GM21529 (cell line): Measurements from ENCODE around the gene KIAA1958.
A peak's percentile ranks its signal among the peaks of the same experiment; 100 is the strongest.

Experiments used
- ATAC-seq: cut with Tn5 transposase; IDR thresholded peaks from one replicate; pipeline ENCODE4 v1.9.1; 2021; ENCODE audit not compliant: unreplicated experiment

KIAA1958 gene

DNA sequence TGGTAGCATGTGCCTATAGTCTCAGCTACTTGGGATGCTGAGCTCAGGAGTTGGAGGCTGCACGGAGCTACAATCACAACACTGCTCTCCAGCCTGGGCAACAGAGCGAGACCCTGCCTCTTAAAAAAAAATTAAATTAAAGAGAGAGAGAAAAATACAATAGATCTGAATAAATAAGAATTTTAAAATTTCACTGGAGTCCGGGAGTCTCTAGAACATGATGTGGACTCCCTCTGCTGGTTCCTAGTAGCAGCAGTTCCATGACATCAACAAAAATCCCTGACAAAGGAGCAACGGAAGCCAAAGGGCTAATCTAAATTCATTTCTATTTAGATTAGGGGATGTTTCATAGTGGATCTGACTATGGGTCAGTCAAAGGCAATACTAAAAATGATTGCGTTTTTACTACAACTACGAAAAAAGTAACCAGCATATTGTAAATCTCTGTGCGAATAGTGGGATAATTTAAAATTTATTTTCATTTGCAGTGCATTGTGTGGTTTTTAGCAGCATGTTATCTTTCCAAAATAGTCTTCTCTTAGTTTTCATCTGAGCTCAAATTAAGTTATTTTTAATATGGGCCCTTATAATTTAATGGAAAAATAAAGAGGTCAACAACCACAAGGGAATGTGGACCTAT lies 224.5 kb downstream of the KIAA1958 start:
- ATAC-seq = no peak

DNA sequence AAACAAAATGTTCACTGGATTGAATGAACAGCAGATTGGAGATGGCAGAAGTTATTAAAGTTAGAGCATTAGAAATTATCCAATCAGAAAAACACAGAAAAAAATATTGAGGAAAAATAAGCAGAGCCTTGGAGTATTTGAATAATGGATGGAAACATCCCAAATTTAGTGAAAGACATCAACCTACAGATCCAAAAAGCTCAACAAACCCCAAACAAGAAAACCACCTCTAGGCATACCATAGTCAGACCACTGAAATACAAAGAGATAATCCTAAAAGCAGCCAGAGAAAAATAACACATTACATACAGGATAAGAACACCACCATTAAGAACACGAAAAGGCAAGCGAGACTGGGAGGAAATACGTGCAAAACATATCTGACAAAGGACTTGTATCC lies 226.1 kb downstream of the KIAA1958 start:
- no peak for ATAC-seq

DNA sequence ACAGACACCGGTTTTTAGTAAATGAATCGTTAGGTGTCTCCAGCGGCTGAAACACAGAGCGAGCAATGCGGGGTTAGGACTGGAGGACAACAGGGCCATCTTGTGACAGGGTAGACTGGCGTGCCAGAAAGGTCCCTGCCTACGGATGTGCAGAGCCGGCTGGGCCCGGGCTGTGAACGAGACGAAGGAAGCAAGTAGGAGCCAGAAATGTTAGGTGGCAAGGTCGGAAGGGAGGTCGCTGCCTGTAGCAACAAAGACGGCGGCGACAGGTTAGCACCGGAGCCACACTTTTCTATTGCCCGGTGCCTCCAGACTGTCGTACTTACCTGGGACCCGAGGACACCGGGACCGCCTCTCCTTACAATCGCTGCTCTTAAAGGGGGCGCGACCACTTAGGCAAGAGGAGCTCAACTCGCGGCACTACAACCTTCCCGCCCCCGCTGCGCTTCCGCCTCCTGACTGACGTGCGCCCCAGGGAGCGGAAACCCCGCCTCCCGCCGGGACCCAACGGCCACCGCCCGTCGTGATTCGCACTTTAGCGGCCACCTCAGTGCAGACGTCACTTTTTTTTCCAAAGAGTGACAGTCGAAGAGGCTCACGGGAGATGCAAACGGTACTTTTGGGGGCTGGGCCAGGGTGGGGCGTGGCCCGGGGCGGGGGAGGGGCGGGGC lies 231.2 kb downstream of the KIAA1958 start, which contains the start of gene INIP:
Gene INIP, minus strand, starts transcription at position 457 of the 671 bp plus-strand sequence. CDS start 1,632 bp downstream, outside the sequence.
- ATAC-seq = peak; percentile 94
